ENCODE measurements around the gene SIVA1.

SIVA1 gene

GRCh38 chr14:104755621-104756020 lies 2.7 kb downstream of the SIVA1 start:
- ChIA-PET POLR2A (ENCODE audit: low non-redundant PET) (no interaction called here), CTCF (no interaction called here)
- no peak for TF ChIP-seq CTCF (conservative IDR thresholded peaks at IDR 0.05; ENCODE audit: low read depth)
- peak overlapping the region; percentile 94 for H3K27ac ChIP-seq
- no peak for DNase-seq (ENCODE audit: low spot score)

- ChIA-PET CTCF (interaction anchor here (0.6 kb wide), 1 partner anchor 11 kb away, joined by 3 read pairs; no protein-coding TSS in a partner anchor), POLR2A (ENCODE audit: low non-redundant PET) (no interaction called here)
- peak overlapping the region; percentile 94 for H3K27ac ChIP-seq
- TF ChIP-seq CTCF (conservative IDR thresholded peaks at IDR 0.05; ENCODE audit: low read depth), result no peak
- DNase-seq (ENCODE audit: low spot score), result no peak
Measured at GRCh38 chr14:104756477-104757237, 3.7 kb downstream of the SIVA1 start.

- ChIA-PET CTCF (interaction anchor here (0.6 kb wide), 1 partner anchor 11 kb away, joined by 3 read pairs; no protein-coding TSS in a partner anchor), POLR2A (ENCODE audit: low non-redundant PET) (no interaction called here)
- H3K27ac ChIP-seq, result peak overlapping the region; percentile 31
- TF ChIP-seq CTCF (conservative IDR thresholded peaks at IDR 0.05; ENCODE audit: low read depth), result no peak
- no peak for DNase-seq (ENCODE audit: low spot score)
Measured at GRCh38 chr14:104757238-104757585, 4.3 kb downstream of the SIVA1 start.

GRCh38 chr14:104757681-104758392 lies 4.9 kb downstream of the SIVA1 start:
- ChIA-PET POLR2A (ENCODE audit: low non-redundant PET) (no interaction called here), CTCF (no interaction called here)
- no peak for DNase-seq (ENCODE audit: low spot score)
- TF ChIP-seq CTCF (conservative IDR thresholded peaks at IDR 0.05; ENCODE audit: low read depth), result no peak
- H3K27ac ChIP-seq, result peak overlapping the region; percentile 31

- ChIA-PET CTCF (interaction anchor here (1.0 kb wide), 1 partner anchor 9 kb away, joined by 3 read pairs; no protein-coding TSS in a partner anchor), POLR2A (ENCODE audit: low non-redundant PET) (no interaction called here)
- H3K27ac ChIP-seq, result peak overlapping the region; percentile 31
- TF ChIP-seq CTCF (conservative IDR thresholded peaks at IDR 0.05; ENCODE audit: low read depth), result no peak
- DNase-seq (ENCODE audit: low spot score), result no peak
Measured at GRCh38 chr14:104758981-104759969, 6.3 kb downstream of the SIVA1 start.

GRCh38 chr14:104765517-104765916 lies 12.6 kb downstream of the SIVA1 start:
- no peak for DNase-seq (ENCODE audit: low spot score)
- H3K27ac ChIP-seq, result no peak overlapping the region
- ChIA-PET CTCF (no interaction called here), POLR2A (ENCODE audit: low non-redundant PET) (no interaction called here)
- no peak for TF ChIP-seq CTCF (conservative IDR thresholded peaks at IDR 0.05; ENCODE audit: low read depth)

All from RWPE1 (cell line).